HepG2 (cell line): ENCODE data around the gene MTHFD2. TPM values are rescaled to one million over a fixed set of nuclear protein-coding genes. Genes with fewer than 3 reads are reported as not detected.
A peak's percentile ranks its signal among the peaks of the same experiment; 100 is the strongest.

Experiments
- ADNP ChIP-seq: sonication (generic); formaldehyde crosslinking; IDR thresholded peaks from 2 replicates; pipeline ENCODE4 v1.4.0; 2020; ENCODE audit warnings: missing genetic modification reagents
- ATF7 ChIP-seq, 2 experiments: fragments of 450-650 bp in 1 of 2; sonication (generic) in 1 of 2; formaldehyde crosslinking in 1 of 2; IDR thresholded peaks; 2 replicates each; pipeline versions ENCODE4 v1.4.0 to v1.6.1; 2016 to 2020; ENCODE audit warnings: antibody characterized with exemption in 1 of 2, mild to moderate bottlenecking in 1 of 2, missing genetic modification reagents in 1 of 2
- CCAR2 ChIP-seq: fragments of 200-400 bp; formaldehyde crosslinking; optimal IDR thresholded peaks from 2 replicates; pipeline ENCODE3; 2018; ENCODE audit warnings: low read depth, mild to moderate bottlenecking, low read length, moderate library complexity
- CENPT ChIP-seq: sonication (generic); formaldehyde crosslinking; IDR thresholded peaks from 2 replicates; pipeline ENCODE4 v1.8.0; 2022; ENCODE audit warnings: low read depth, mild to moderate bottlenecking, moderate library complexity, missing genetic modification reagents
- ELF1 ChIP-seq: sonication (generic); formaldehyde crosslinking; IDR thresholded peaks from 2 replicates; pipeline ENCODE4 v1.4.0; 2020; ENCODE audit warnings: missing genetic modification reagents
- FOSL1 ChIP-seq: sonication (generic); formaldehyde crosslinking; IDR thresholded peaks from 2 replicates; pipeline ENCODE4 v1.9.0; 2021; ENCODE audit warnings: missing genetic modification reagents, borderline replicate concordance
- KAT2B ChIP-seq: fragments of 150-350 bp; IDR thresholded peaks from 2 replicates; pipeline ENCODE4 v1.6.1; 2014; ENCODE audit warnings: low read depth, low read length, borderline replicate concordance
- MBNL3 ChIP-seq: fragments of 250-450 bp; sonication (Bioruptor Pico); conservative IDR thresholded peaks from 2 replicates; pipeline ENCODE4 v1.8.0; 2022; ENCODE audit warnings: mild to moderate bottlenecking, inconsistent platforms
- PCBP2 ChIP-seq: fragments of 200-400 bp; formaldehyde crosslinking; optimal IDR thresholded peaks from 2 replicates; pipeline ENCODE3; 2018; ENCODE audit warnings: low read length, low read depth; ENCODE audit not compliant: poor library complexity, severe bottlenecking
- SETDB1 ChIP-seq: sonication (generic); formaldehyde crosslinking; IDR thresholded peaks from 2 replicates; pipeline ENCODE4 v1.5.1; 2020; ENCODE audit warnings: missing genetic modification reagents, mild to moderate bottlenecking, borderline replicate concordance
- TMF1 ChIP-seq: sonication (generic); formaldehyde crosslinking; IDR thresholded peaks from 2 replicates; pipeline ENCODE4 v1.8.1; 2022; ENCODE audit warnings: low read depth, missing genetic modification reagents
- ZC3H4 ChIP-seq: sonication (generic); formaldehyde crosslinking; IDR thresholded peaks from 2 replicates; pipeline ENCODE4 v1.4.0; 2020; ENCODE audit warnings: missing genetic modification reagents, borderline replicate concordance
- ZNF207 ChIP-seq: fragments of 450-650 bp; IDR thresholded peaks from 2 replicates; pipeline ENCODE4 v1.6.1; 2016; ENCODE audit warnings: antibody characterized with exemption, borderline replicate concordance
- ZNF709 ChIP-seq: sonication (generic); formaldehyde crosslinking; IDR thresholded peaks from 2 replicates; pipeline ENCODE4 v1.5.0; 2020; ENCODE audit warnings: mild to moderate bottlenecking, missing genetic modification reagents
- ZSCAN29 ChIP-seq: sonication (generic); formaldehyde crosslinking; conservative IDR thresholded peaks from 2 replicates; pipeline ENCODE4 v1.4.0; 2020; ENCODE audit warnings: mild to moderate bottlenecking, missing genetic modification reagents
- polyA plus RNA-seq, 8 experiments: library from polyadenylated mRNA; depleted of rRNA in 3 of 8; stranded (reverse) in 7 of 8; unstranded in 1 of 8; fragments of >200 nt; fragmentation: Illumina TruSeq in 4 of 8; extraction: Trizol in 4 of 8; gene quantifications; 2 replicates each; pipeline versions ENCODE4 v1.2.1 to v1.2.3, GENCODE V29; 2011 to 2016; ENCODE audit warnings: low read depth in 4 of 8, missing spikeins in 1 of 8, mixed read lengths in 1 of 8; ENCODE audit not compliant: insufficient read depth in 1 of 8
- total RNA-seq, 5 experiments: library from RNA; depleted of rRNA; stranded (reverse); fragments of >200 nt; fragmentation: Illumina TruSeq; extraction: Trizol; gene quantifications; 2 replicates each; pipeline ENCODE4 v1.2.3, GENCODE V29; 2016; ENCODE audit warnings: low read depth in 1 of 5
- TF ChIP-seq, protein P1 (sequence below): IDR thresholded peaks from 2 replicates; pipeline ENCODE4 v1.6.1; 2016; ENCODE audit warnings: missing compliant biosample characterization, missing genetic modification reagents, borderline replicate concordance
- TF ChIP-seq, protein P2 (sequence below): sonication (generic); formaldehyde crosslinking; IDR thresholded peaks from 2 replicates; pipeline ENCODE4 v1.4.0; 2020; ENCODE audit warnings: missing genetic modification reagents
- TF ChIP-seq, protein P3 (sequence below): sonication (generic); formaldehyde crosslinking; conservative IDR thresholded peaks from 2 replicates; pipeline ENCODE4 v1.8.0; 2022; ENCODE audit warnings: mild to moderate bottlenecking, moderate library complexity, missing genetic modification reagents
- TF ChIP-seq, protein P4 (sequence below): sonication (generic); formaldehyde crosslinking; IDR thresholded peaks from 2 replicates; pipeline ENCODE4 v1.4.0; 2020; ENCODE audit warnings: missing genetic modification reagents

Gene MTHFD2
- total and polyA plus RNA-seq, 2 of the 13 experiments (the other 11 are each of a cell fraction or from before 2014, with no cell fraction given), result 188 to 269 TPM

DNA sequence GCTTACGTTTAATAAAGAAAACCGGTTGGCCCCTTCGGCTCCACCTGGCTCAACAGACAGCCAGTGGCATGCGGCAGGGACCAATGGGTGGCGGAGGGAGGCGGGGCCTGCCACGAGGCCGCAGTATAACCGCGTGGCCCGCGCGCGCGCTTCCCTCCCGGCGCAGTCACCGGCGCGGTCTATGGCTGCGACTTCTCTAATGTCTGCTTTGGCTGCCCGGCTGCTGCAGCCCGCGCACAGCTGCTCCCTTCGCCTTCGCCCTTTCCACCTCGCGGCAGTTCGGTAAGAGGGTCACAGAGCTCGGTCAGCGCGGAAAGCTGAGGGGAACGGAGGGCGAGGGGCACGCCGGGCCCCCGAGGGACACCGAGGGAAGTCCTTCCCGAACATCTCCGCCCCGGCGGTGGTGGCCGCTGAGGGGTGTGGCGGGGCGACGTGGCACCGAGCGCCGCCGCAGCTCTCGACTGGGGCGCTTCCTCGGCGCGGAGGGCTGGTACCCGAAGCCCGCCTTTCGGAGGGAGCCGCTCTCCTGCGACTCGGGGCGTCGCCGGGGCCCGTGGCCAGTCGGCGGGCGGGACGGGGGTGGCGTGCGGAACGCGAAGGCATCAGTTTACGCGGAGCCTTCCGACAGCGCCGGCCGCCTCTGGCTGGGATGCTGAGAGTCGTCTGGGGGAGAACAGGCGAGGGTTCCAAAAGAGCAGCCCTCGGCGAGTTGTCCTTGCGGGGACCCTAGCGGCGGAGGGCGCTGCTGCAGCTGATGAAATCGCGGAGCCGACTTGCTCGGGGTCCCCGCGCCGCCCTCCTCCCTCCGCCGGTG lies at the start of gene MTHFD2 (continued):
- TF ChIP-seq, protein P1, sequence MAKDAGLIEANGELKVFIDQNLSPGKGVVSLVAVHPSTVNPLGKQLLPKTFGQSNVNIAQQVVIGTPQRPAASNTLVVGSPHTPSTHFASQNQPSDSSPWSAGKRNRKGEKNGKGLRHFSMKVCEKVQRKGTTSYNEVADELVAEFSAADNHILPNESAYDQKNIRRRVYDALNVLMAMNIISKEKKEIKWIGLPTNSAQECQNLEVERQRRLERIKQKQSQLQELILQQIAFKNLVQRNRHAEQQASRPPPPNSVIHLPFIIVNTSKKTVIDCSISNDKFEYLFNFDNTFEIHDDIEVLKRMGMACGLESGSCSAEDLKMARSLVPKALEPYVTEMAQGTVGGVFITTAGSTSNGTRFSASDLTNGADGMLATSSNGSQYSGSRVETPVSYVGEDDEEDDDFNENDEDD (CRISPR knock-in tag), result peak; percentile 98
- TF ChIP-seq MBNL3 (CRISPR knock-in tag) (no peak), SETDB1 (CRISPR knock-in tag) (peak; percentile 12; the same call in 1 of the 2 replicates), ZC3H4 (peak; percentile 73; the same call in 1 of the 2 replicates), ZSCAN29 (CRISPR knock-in tag) (peak; percentile 56; the same call in 1 of the 2 replicates), TMF1 (CRISPR knock-in tag) (peak; percentile 39; the same call in 1 of the 2 replicates), CCAR2 (no peak), ELF1 (CRISPR knock-in tag) (peak; percentile 45; the same call in 1 of the 2 replicates), FOSL1 (no peak), CENPT (peak; percentile 85; the same call in 1 of the 2 replicates), ZNF709 (CRISPR knock-in tag) (peak; percentile 97), ATF7 (IDR thresholded peaks at IDR 0.05) (no peak), ATF7 (CRISPR knock-in tag; IDR thresholded peaks at IDR 0.05) (peak; percentile 82), PCBP2 (no peak), ADNP (CRISPR knock-in tag) (no peak), ZNF207 (no peak), KAT2B (no peak)
- TF ChIP-seq, protein P2, sequence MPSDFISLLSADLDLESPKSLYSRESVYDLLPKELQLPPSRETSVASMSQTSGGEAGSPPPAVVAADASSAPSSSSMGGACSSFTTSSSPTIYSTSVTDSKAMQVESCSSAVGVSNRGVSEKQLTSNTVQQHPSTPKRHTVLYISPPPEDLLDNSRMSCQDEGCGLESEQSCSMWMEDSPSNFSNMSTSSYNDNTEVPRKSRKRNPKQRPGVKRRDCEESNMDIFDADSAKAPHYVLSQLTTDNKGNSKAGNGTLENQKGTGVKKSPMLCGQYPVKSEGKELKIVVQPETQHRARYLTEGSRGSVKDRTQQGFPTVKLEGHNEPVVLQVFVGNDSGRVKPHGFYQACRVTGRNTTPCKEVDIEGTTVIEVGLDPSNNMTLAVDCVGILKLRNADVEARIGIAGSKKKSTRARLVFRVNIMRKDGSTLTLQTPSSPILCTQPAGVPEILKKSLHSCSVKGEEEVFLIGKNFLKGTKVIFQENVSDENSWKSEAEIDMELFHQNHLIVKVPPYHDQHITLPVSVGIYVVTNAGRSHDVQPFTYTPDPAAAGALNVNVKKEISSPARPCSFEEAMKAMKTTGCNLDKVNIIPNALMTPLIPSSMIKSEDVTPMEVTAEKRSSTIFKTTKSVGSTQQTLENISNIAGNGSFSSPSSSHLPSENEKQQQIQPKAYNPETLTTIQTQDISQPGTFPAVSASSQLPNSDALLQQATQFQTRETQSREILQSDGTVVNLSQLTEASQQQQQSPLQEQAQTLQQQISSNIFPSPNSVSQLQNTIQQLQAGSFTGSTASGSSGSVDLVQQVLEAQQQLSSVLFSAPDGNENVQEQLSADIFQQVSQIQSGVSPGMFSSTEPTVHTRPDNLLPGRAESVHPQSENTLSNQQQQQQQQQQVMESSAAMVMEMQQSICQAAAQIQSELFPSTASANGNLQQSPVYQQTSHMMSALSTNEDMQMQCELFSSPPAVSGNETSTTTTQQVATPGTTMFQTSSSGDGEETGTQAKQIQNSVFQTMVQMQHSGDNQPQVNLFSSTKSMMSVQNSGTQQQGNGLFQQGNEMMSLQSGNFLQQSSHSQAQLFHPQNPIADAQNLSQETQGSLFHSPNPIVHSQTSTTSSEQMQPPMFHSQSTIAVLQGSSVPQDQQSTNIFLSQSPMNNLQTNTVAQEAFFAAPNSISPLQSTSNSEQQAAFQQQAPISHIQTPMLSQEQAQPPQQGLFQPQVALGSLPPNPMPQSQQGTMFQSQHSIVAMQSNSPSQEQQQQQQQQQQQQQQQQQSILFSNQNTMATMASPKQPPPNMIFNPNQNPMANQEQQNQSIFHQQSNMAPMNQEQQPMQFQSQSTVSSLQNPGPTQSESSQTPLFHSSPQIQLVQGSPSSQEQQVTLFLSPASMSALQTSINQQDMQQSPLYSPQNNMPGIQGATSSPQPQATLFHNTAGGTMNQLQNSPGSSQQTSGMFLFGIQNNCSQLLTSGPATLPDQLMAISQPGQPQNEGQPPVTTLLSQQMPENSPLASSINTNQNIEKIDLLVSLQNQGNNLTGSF (CRISPR knock-in tag), result peak; percentile 91; the same call in 1 of the 2 replicates
- TF ChIP-seq, protein P3, sequence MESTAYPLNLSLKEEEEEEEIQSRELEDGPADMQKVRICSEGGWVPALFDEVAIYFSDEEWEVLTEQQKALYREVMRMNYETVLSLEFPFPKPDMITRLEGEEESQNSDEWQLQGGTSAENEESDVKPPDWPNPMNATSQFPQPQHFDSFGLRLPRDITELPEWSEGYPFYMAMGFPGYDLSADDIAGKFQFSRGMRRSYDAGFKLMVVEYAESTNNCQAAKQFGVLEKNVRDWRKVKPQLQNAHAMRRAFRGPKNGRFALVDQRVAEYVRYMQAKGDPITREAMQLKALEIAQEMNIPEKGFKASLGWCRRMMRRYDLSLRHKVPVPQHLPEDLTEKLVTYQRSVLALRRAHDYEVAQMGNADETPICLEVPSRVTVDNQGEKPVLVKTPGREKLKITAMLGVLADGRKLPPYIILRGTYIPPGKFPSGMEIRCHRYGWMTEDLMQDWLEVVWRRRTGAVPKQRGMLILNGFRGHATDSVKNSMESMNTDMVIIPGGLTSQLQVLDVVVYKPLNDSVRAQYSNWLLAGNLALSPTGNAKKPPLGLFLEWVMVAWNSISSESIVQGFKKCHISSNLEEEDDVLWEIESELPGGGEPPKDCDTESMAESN (CRISPR knock-in tag), result peak; percentile 85
- TF ChIP-seq, protein P4, sequence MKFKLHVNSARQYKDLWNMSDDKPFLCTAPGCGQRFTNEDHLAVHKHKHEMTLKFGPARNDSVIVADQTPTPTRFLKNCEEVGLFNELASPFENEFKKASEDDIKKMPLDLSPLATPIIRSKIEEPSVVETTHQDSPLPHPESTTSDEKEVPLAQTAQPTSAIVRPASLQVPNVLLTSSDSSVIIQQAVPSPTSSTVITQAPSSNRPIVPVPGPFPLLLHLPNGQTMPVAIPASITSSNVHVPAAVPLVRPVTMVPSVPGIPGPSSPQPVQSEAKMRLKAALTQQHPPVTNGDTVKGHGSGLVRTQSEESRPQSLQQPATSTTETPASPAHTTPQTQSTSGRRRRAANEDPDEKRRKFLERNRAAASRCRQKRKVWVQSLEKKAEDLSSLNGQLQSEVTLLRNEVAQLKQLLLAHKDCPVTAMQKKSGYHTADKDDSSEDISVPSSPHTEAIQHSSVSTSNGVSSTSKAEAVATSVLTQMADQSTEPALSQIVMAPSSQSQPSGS, result peak; percentile 74
